HG02623 (cell line): ENCODE data around the gene NHLH2.

Experiments used
- ATAC-seq: cut with Tn5 transposase; IDR thresholded peaks from one replicate; pipeline ENCODE4 v1.9.1; 2021; ENCODE audit warnings: moderate library complexity; ENCODE audit not compliant: unreplicated experiment

The NHLH2 gene

GRCh38 chr1:115805597-115805996 lies 35.3 kb downstream of the NHLH2 start:
- no peak for ATAC-seq

- no peak for ATAC-seq
Measured at GRCh38 chr1:115802416-115802815, 38.5 kb downstream of the NHLH2 start.

DNA sequence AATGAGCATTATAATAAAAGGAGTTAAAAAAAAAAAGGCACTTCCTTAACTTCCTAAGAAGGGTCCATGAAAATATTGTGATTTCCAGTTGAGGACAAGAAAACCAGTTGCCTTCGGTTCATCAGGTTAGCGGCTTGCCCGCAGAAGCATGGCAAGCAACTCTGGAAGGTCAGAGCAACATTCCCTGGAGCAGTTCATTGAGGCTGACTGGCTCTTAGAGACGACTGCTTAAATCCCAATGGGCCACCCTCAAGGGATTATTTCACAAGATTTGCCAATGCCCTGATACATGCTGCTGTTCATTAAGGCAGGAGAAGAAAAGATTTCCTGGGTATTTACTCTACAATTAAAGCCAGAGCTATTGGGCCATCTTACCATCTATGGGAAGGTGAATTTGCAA lies 43.4 kb downstream of the NHLH2 start:
- ATAC-seq = no peak

DNA sequence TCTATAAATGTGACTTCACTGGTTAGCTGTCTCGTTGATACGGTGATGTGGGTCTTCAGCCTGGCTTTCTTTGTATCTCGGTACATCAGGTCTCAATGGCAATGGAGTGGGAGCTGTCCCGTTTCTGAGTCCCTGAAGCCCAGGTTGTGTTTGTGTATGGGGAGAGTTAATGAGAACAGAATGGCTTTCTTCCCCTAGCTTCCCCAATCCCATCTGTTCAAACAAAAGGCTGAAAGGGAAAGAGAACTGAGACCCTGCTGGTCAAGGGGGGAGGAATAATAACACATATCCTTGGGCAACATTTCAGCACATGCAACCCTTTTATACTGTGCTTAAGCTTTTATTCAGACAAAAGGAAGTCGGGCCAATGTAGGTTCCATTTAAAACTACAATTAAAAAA lies 44.0 kb downstream of the NHLH2 start:
- ATAC-seq = no peak

- ATAC-seq = no peak
Measured at GRCh38 chr1:115796036-115796435, 44.9 kb downstream of the NHLH2 start.

DNA sequence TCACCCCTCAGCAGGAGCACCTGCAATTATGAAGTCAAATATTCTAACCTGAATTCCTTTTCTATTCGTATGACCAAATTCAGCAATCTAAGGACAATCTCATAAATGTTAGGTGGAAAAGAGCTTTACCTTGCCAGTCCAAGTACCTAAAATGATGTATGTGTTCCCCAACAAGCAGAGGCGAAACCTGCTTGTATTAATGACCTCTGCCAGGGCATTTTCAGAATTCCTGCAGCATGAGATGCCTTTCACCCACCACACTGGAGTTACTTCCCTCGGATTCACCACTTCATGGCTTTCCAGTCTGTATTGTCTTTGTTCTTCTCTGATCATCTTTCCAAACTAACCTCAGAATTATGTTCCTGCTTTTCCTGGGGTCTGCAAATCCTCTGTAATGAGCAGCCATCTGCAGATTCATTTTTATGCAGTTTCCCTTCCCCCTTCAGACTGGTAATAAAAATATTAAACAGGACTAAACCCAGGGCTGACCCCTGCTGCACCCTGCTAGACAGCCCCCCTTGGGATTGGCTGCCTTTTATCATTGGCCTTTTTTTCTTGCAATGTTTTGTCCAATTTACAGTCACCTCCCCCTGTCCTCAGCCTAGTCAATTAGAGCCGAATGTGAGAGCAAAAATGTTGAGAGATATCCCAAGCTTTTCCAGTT lies 45.8 kb downstream of the NHLH2 start:
- ATAC-seq = no peak

GRCh38 chr1:115793162-115793561 lies 47.8 kb downstream of the NHLH2 start:
- ATAC-seq = no peak

GRCh38 chr1:115791816-115792215 lies 49.1 kb downstream of the NHLH2 start:
- ATAC-seq = no peak

GRCh38 chr1:115790846-115791245 lies 50.1 kb downstream of the NHLH2 start:
- no peak for ATAC-seq

DNA sequence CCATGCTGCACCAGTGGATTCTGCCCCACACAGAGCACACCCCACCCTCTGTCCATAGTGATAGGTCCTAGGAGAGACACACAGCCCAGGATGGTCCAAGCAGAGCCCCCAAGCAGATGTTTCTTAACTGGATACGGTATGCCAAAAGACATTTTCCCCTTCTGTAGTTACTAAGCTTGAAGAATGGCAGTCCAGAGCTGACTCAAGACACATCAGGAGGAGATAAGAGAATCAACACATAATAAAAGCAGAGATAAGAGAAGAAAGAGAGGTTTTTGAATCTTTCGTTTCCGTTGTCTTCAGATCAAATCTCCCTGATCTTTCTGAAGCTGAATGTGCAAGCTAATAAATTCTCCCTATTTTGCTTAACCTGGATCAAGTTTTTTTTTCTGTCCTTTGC lies 50.6 kb downstream of the NHLH2 start:
- ATAC-seq = no peak
